H1 (cell line): Measurements from ENCODE around the gene SEC16A. TPM values are rescaled to one million over a fixed set of nuclear protein-coding genes. Genes with fewer than 3 reads are reported as not detected.

Source experiments
- CTCF ChIA-PET: fragments of 300-600 bp; sonication (Branson Sonifier 250); formaldehyde crosslinking; loops from one replicate; lab custom pipeline; 2021; ENCODE audit not compliant: partially characterized antibody; lab: Charles Lee
- POLR2A ChIA-PET: fragments of 300-600 bp; sonication (Branson Sonifier 250); formaldehyde crosslinking; loops from one replicate; lab custom pipeline; 2021; ENCODE audit warnings: inconsistent platforms; ENCODE audit not compliant: partially characterized antibody; lab: Charles Lee
- DNase-seq, 2 experiments: peaks; one replicate each; pipeline versions ENCODE4 v3.0.0 to v3.0.0-alpha.2; 2010 to 2022; ENCODE audit warnings: low spot score in 2 of 2, low read depth in 1 of 2, mixed read lengths in 1 of 2
- FAIRE-seq: peaks from 2 replicates; lab custom pipeline; 2011; peaks lifted over from hg19 to GRCh38; lab: Jason Lieb, UNC
- H2AFZ ChIP-seq: 2 replicates; pipeline ENCODE4 v1.8.1; 2012; ENCODE audit warnings: low read length, inconsistent platforms
- H2AK5ac ChIP-seq: 2 replicates; pipeline ENCODE4 v1.6.1; 2013; ENCODE audit warnings: low read depth, low read length
- H2BK120ac ChIP-seq: replicated peaks from 2 replicates; pipeline ENCODE3; 2013; ENCODE audit warnings: low read depth, low read length, inconsistent platforms
- H2BK12ac ChIP-seq: 2 replicates; pipeline ENCODE4 v1.6.1; 2013; ENCODE audit warnings: low read depth, low read length
- H2BK15ac ChIP-seq: 2 replicates; pipeline ENCODE4 v1.6.1; 2013; ENCODE audit warnings: low read length
- H2BK20ac ChIP-seq: 2 replicates; pipeline ENCODE4 v1.6.1; 2013; ENCODE audit warnings: low read length
- H2BK5ac ChIP-seq: 2 replicates; pipeline ENCODE4 v1.6.1; 2013; ENCODE audit warnings: low read depth, low read length
- H3K14ac ChIP-seq: 2 replicates; pipeline ENCODE4 v1.6.1; 2013; ENCODE audit warnings: inconsistent platforms; ENCODE audit not compliant: insufficient read length
- H3K18ac ChIP-seq: 2 replicates; pipeline ENCODE4 v1.6.1; 2013; ENCODE audit warnings: low read length; ENCODE audit errors: extremely low read depth
- H3K23ac ChIP-seq: 2 replicates; pipeline ENCODE4 v1.6.1; 2013; ENCODE audit warnings: inconsistent platforms; ENCODE audit not compliant: insufficient read length
- H3K23me2 ChIP-seq: 2 replicates; pipeline ENCODE4 v1.6.1; 2013; ENCODE audit warnings: low read depth, low read length
- H3K27ac ChIP-seq: 2 replicates; pipeline ENCODE4 v1.6.1; 2011; ENCODE audit warnings: low read depth, low read length, inconsistent platforms
- H3K27me3 ChIP-seq, 4 experiments: replicated peaks in 1 of 4; 1 replicate in 1 of 4; 2 replicates in 3 of 4; pipeline versions ENCODE4 v1.6.1 to v1.8.1; 2011 to 2013; ENCODE audit warnings: low read length in 3 of 4, mild to moderate bottlenecking in 3 of 4, inconsistent platforms in 2 of 4, mixed read lengths in 2 of 4, moderate library complexity in 1 of 4; ENCODE audit not compliant: control insufficient read depth in 3 of 4, insufficient read depth in 3 of 4; ENCODE audit errors: extremely low read depth in 1 of 4
- H3K36me3 ChIP-seq, 4 experiments: 2 replicates each; pipeline versions ENCODE4 v1.6.1 to v1.8.1; 2011 to 2013; ENCODE audit warnings: mild to moderate bottlenecking in 4 of 4, low read length in 3 of 4, moderate library complexity in 2 of 4, control low read depth in 1 of 4, inconsistent platforms in 1 of 4; ENCODE audit not compliant: insufficient read depth in 4 of 4, control insufficient read depth in 2 of 4
- H3K4ac ChIP-seq: replicated peaks from 2 replicates; pipeline ENCODE3; 2013; ENCODE audit warnings: low read length, low read depth, mixed read lengths, inconsistent platforms; ENCODE audit not compliant: insufficient read length
- H3K4me1 ChIP-seq, 4 experiments: replicated peaks in 1 of 4; 1 replicate in 1 of 4; 2 replicates in 3 of 4; pipeline versions ENCODE4 v1.6.1 to v1.8.1; 2011 to 2013; ENCODE audit warnings: low read length in 3 of 4, inconsistent platforms in 2 of 4, mixed read lengths in 1 of 4; ENCODE audit not compliant: insufficient read depth in 4 of 4, control insufficient read depth in 3 of 4
- H3K4me2 ChIP-seq, 2 experiments: 2 replicates each; pipeline versions ENCODE4 v1.6.1 to v1.8.1; 2011 to 2013; ENCODE audit warnings: low read depth in 2 of 2, low read length in 2 of 2, control low read depth in 1 of 2, inconsistent platforms in 1 of 2, mild to moderate bottlenecking in 1 of 2; ENCODE audit not compliant: insufficient read depth in 1 of 2
- H3K4me3 ChIP-seq, 4 experiments: fragments of 200-600, 300-600 bp in 1 of 4; sonication (generic), shearing (Covaris generic), sonication (Bioruptor Twin) in 1 of 4; 2 replicates each; pipeline versions ENCODE4 v1.5.1 to v1.8.1; 2011 to 2016; ENCODE audit warnings: low read length in 4 of 4, low read depth in 3 of 4, control low read depth in 2 of 4, inconsistent platforms in 2 of 4, mild to moderate bottlenecking in 2 of 4, mixed read lengths in 1 of 4, moderate library complexity in 1 of 4; ENCODE audit not compliant: insufficient read depth in 2 of 4; ENCODE audit errors: extremely low read depth in 1 of 4
- H3K56ac ChIP-seq: replicated peaks from 2 replicates; pipeline ENCODE3; 2013; ENCODE audit warnings: low read depth, mild to moderate bottlenecking, mixed read lengths, low read length, inconsistent platforms; ENCODE audit not compliant: insufficient read length
- H3K79me1 ChIP-seq: 2 replicates; pipeline ENCODE4 v1.6.1; 2013; ENCODE audit warnings: low read depth, low read length, control low read depth
- H3K79me2 ChIP-seq, 2 experiments: 2 replicates each; pipeline versions ENCODE4 v1.6.1 to v1.8.1; 2012 to 2013; ENCODE audit warnings: low read length in 2 of 2, mild to moderate bottlenecking in 2 of 2, inconsistent platforms in 1 of 2; ENCODE audit not compliant: insufficient read depth in 2 of 2, control insufficient read depth in 1 of 2
- H3K9ac ChIP-seq, 4 experiments: replicated peaks in 1 of 4; 1 replicate in 1 of 4; 2 replicates in 3 of 4; pipeline versions ENCODE4 v1.6.1 to v1.8.1; 2011 to 2013; ENCODE audit warnings: low read depth in 3 of 4, low read length in 3 of 4, control low read depth in 2 of 4, mild to moderate bottlenecking in 2 of 4, moderate library complexity in 2 of 4, inconsistent platforms in 1 of 4; ENCODE audit errors: extremely low read depth in 1 of 4
- H3K9me3 ChIP-seq, 2 experiments: 2 replicates each; pipeline versions ENCODE4 v1.6.1 to v1.8.1; 2012 to 2013; ENCODE audit warnings: mild to moderate bottlenecking in 2 of 2, moderate library complexity in 2 of 2, control low read depth in 1 of 2, inconsistent platforms in 1 of 2, low read depth in 1 of 2, low read length in 1 of 2, mixed read lengths in 1 of 2; ENCODE audit not compliant: insufficient read depth in 2 of 2
- H4K20me1 ChIP-seq, 2 experiments: replicated peaks in 1 of 2; 2 replicates each; pipeline versions ENCODE3 to v1.8.1; 2011 to 2013; ENCODE audit warnings: inconsistent platforms in 2 of 2, low read length in 2 of 2, mild to moderate bottlenecking in 1 of 2; ENCODE audit not compliant: insufficient read depth in 2 of 2, control insufficient read depth in 1 of 2
- H4K5ac ChIP-seq: 2 replicates; pipeline ENCODE4 v1.6.1; 2013; ENCODE audit warnings: low read length, low read depth, mixed read lengths, inconsistent platforms; ENCODE audit not compliant: insufficient read length
- H4K8ac ChIP-seq: 2 replicates; pipeline ENCODE4 v1.8.0; 2013; ENCODE audit warnings: mild to moderate bottlenecking, moderate library complexity, low read length, inconsistent platforms; ENCODE audit not compliant: insufficient read depth; ENCODE audit errors: extremely low read depth
- H4K91ac ChIP-seq: replicated peaks from 2 replicates; pipeline ENCODE3; 2013; ENCODE audit warnings: low read length, mixed read lengths, inconsistent platforms; ENCODE audit not compliant: insufficient read length
- BCL11A ChIP-seq, 2 experiments: IDR thresholded peaks; one replicate each; pipeline ENCODE4 v1.6.1; 2011; ENCODE audit warnings: low read depth in 2 of 2, low read length in 2 of 2, mild to moderate bottlenecking in 2 of 2
- EP300 ChIP-seq, 2 experiments: IDR thresholded peaks; 1 replicate in 1 of 2; 2 replicates in 1 of 2; pipeline ENCODE4 v1.6.1; 2011 to 2012; ENCODE audit warnings: low read depth in 2 of 2, low read length in 2 of 2, mild to moderate bottlenecking in 2 of 2, borderline replicate concordance in 1 of 2, inconsistent platforms in 1 of 2, moderate library complexity in 1 of 2
- EZH2 ChIP-seq: fragments of 200-600 bp; sonication (generic); IDR thresholded peaks from 2 replicates; pipeline ENCODE4 v1.7.1; 2012; ENCODE audit warnings: low read depth, mild to moderate bottlenecking, moderate library complexity, low read length, inconsistent platforms; ENCODE audit not compliant: severe bottlenecking
- GABPA ChIP-seq: IDR thresholded peaks from 2 replicates; pipeline ENCODE4 v1.6.1; 2011; ENCODE audit warnings: mild to moderate bottlenecking, low read length, moderate library complexity, borderline replicate concordance; ENCODE audit not compliant: insufficient read depth
- JUN ChIP-seq: IDR thresholded peaks from 2 replicates; pipeline ENCODE4 v1.6.1; 2011; ENCODE audit warnings: low read depth, mild to moderate bottlenecking, improper control_type of control experiment, low read length
- KDM1A ChIP-seq: fragments of 200-600, 300-600 bp; sonication (generic); IDR thresholded peaks from 2 replicates; pipeline ENCODE4 v1.7.1; 2016; ENCODE audit warnings: mild to moderate bottlenecking, low read length, borderline replicate concordance
- PHF8 ChIP-seq: fragments of 200-600 bp; sonication (generic); conservative IDR thresholded peaks from 2 replicates; pipeline ENCODE4 v1.7.1; 2012; ENCODE audit warnings: low read depth, mild to moderate bottlenecking, inconsistent platforms, low read length, moderate library complexity
- POU5F1 ChIP-seq: IDR thresholded peaks from 2 replicates; pipeline ENCODE4 v1.6.1; 2011; ENCODE audit warnings: low read depth, mild to moderate bottlenecking, low read length, moderate library complexity
- RAD21 ChIP-seq, 2 experiments: IDR thresholded peaks in 1 of 2; conservative IDR thresholded peaks in 1 of 2; 2 replicates each; pipeline ENCODE4 v1.6.1; 2011; ENCODE audit warnings: low read depth in 2 of 2, low read length in 2 of 2, improper control_type of control experiment in 1 of 2, inconsistent platforms in 1 of 2, mild to moderate bottlenecking in 1 of 2, moderate library complexity in 1 of 2
- SAP30 ChIP-seq: fragments of 300-600 bp; sonication (generic); IDR thresholded peaks from 2 replicates; pipeline ENCODE4 v1.7.1; 2012; ENCODE audit warnings: low read length, moderate library complexity, mild to moderate bottlenecking, inconsistent platforms; ENCODE audit not compliant: insufficient read depth, insufficient replicate concordance
- SRF ChIP-seq: IDR thresholded peaks from 2 replicates; pipeline ENCODE4 v1.6.1; 2011; ENCODE audit warnings: mild to moderate bottlenecking, low read depth, low read length, moderate library complexity
- WGBS, 2 experiments: shearing (Covaris generic) in 1 of 2; methylation state at CpG; one replicate each; pipeline versions ENCODE4 v1.1.6 to v1.1.7; 2013 to 2015; ENCODE audit warnings: low lambda C conversion rate in 2 of 2, mixed read lengths in 2 of 2, inconsistent platforms in 1 of 2, low coverage in 1 of 2, missing lambda C conversion rate in 1 of 2; ENCODE audit not compliant: insufficient replicate concordance in 2 of 2, insufficient coverage in 1 of 2, insufficient read length in 1 of 2; ENCODE audit errors: extremely low coverage in 1 of 2, missing lambda C conversion rate in 1 of 2; 5-methylcytosine and 5-hydroxymethylcytosine counted together
- polyA plus RNA-seq, 7 experiments: library from polyadenylated mRNA; depleted of rRNA in 3 of 7; stranded (reverse) in 5 of 7; unstranded in 2 of 7; fragments of >200 nt in 5 of 7; fragments of 200-250 nt in 2 of 7; gene quantifications; 1 replicate in 5 of 7; 2 replicates in 1 of 7; 4 replicates in 1 of 7; pipeline versions ENCODE4 v1.2.1 to v1.2.3, GENCODE V29; 2011 to 2013; ENCODE audit warnings: missing spikeins in 2 of 7, mixed read lengths in 2 of 7
- total RNA-seq: library from RNA; stranded (reverse); fragmentation: NEBNext Ultra II Directional; extraction: Animal tissue kit (Norgen Biotek cat#: 25700); gene quantifications from 2 replicates; pipeline ENCODE4 v1.2.1, GENCODE V29; 2021

SEC16A gene
- total and polyA plus RNA-seq, 2 of the 8 experiments (the other 6 are each of a cell fraction or from before 2014, with no cell fraction given), result 21.6 to 49.0 TPM

GRCh38 chr9:136497916-136498695 is 15.3 kb upstream of the SEC16A start:
- Histone ChIP-seq H3K79me1 (no peaks in the 10 kb centered on the region), H4K5ac (no peak overlapping the region), H4K91ac (no peak overlapping the region), H3K9me3 (no peaks in the 10 kb centered on the region), H4K8ac (no peak overlapping the region), H3K23me2 (no peaks in the 10 kb centered on the region), H2BK20ac (no peak overlapping the region), H3K27ac (no peak overlapping the region), H3K36me3 (peaks cover 9 to 66% (median 29%) of the 10 kb centered on the region in 4 experiments; a peak in 6 of 8 replicates), H3K4me1 (no peaks in the 10 kb centered on the region; a peak in 1 of 7 replicates), H2BK5ac (no peak overlapping the region; the same call in 1 of the 2 replicates), H2BK120ac (no peak overlapping the region), H3K9ac (no peak overlapping the region), H3K18ac (no peak overlapping the region), H3K56ac (no peak overlapping the region), H3K4ac (no peak overlapping the region), H4K20me1 (peaks cover 0 to 17% of the 10 kb centered on the region in 2 experiments), H3K14ac (no peak overlapping the region), H2BK15ac (no peak overlapping the region), H3K79me2 (no peaks in the 10 kb centered on the region), H3K27me3 (no peaks in the 10 kb centered on the region), H3K4me2 (no peak overlapping the region), H3K23ac (no peak overlapping the region), H2AFZ (no peak overlapping the region), H3K4me3 (no peak overlapping the region), H2AK5ac (no peak overlapping the region), H2BK12ac (no peak overlapping the region)
- WGBS, 2 experiments, result 88% methylated on average over 14 of the region's 28 CpGs; no CpG with 5 or more reads in 1 of the 2 experiments
- POLR2A ChIA-PET, result interaction anchor here (0.6 to 2.0 kb wide), 3 partner anchors 10 to 124 kb away, joined by 3 to 6 read pairs (median 3); no protein-coding TSS in a partner anchor
- DNase-seq, result no peak
- no peak for FAIRE-seq
- CTCF ChIA-PET, result interaction anchor here (0.9 to 4.8 kb wide), 6 partner anchors 11 to 146 kb away, joined by 3 to 47 read pairs (median 3); no protein-coding TSS in a partner anchor
- TF ChIP-seq RAD21 (IDR thresholded peaks at IDR 0.05 in 1 of 2, conservative IDR thresholded peaks at IDR 0.05 in 1 of 2; ENCODE audit: low read depth in 2 of 2, low read length in 2 of 2), result no peak
- no peak for TF ChIP-seq SRF
- no peak for TF ChIP-seq BCL11A (IDR thresholded peaks at IDR 0.05; ENCODE audit: low read depth in 2 of 2, low read length in 2 of 2)
- TF ChIP-seq EZH2, result no peak
- no peak for TF ChIP-seq POU5F1
- TF ChIP-seq JUN, result no peak
- TF ChIP-seq PHF8, result no peak
- TF ChIP-seq KDM1A, result no peak
- TF ChIP-seq GABPA, result no peak
- TF ChIP-seq SAP30, result no peak
- no peak for TF ChIP-seq EP300 (IDR thresholded peaks at IDR 0.05; ENCODE audit: borderline replicate concordance in 1 of 2, low read depth in 2 of 2, low read length in 2 of 2)
